Panc1 (cell line): ENCODE data around the gene PML. TPM values are rescaled to one million over a fixed set of nuclear protein-coding genes. Genes with fewer than 3 reads are reported as not detected.

Experiments used
- ATAC-seq: fragments of 200-7000 bp; cut with Tn5 transposase; 2 replicates; pipeline ENCODE4 v1.9.1; 2020; ENCODE audit warnings: mild to moderate bottlenecking, moderate library complexity
- BruUV-seq: library from RNA; stranded (reverse); fragments of 400-500 nt; replicated peaks from 2 replicates; lab custom pipeline; 2021; lab: Mats Ljungman, UMichigan
- CTCF ChIA-PET: fragments of 300-600 bp; sonication (Branson Sonifier 250); formaldehyde crosslinking; loops from one replicate; lab custom pipeline; 2022; ENCODE audit warnings: antibody characterized with exemption; lab: Charles Lee
- POLR2A ChIA-PET: fragments of 300-600 bp; sonication (Branson Sonifier 250); formaldehyde crosslinking; loops from one replicate; lab custom pipeline; 2022; ENCODE audit warnings: antibody characterized with exemption; lab: Charles Lee
- DNase-seq: peaks from one replicate; pipeline ENCODE4 v3.0.0-alpha.2; 2010; ENCODE audit warnings: low read depth, low spot score
- H3K27ac ChIP-seq: 2 replicates; pipeline ENCODE4 v1.5.1; 2011; ENCODE audit warnings: mild to moderate bottlenecking, low read length, inconsistent platforms
- H3K27me3 ChIP-seq: fragments of 200-500 bp; sonication (Bioruptor generic); 2 replicates; pipeline ENCODE4 v1.6.0; 2014; ENCODE audit warnings: low read length, inconsistent platforms; ENCODE audit not compliant: control insufficient read depth, insufficient read depth
- H3K36me3 ChIP-seq: fragments of 200-500 bp; sonication (Bioruptor generic); 2 replicates; pipeline ENCODE4 v1.5.1; 2014; ENCODE audit warnings: inconsistent platforms, mild to moderate bottlenecking, low read length, moderate library complexity; ENCODE audit not compliant: control insufficient read depth, insufficient read depth
- H3K4me1 ChIP-seq: 2 replicates; pipeline ENCODE4 v1.5.1; 2011; ENCODE audit warnings: inconsistent platforms, mild to moderate bottlenecking, low read length, moderate library complexity; ENCODE audit not compliant: control insufficient read depth, insufficient read depth
- H3K4me3 ChIP-seq, 2 experiments: 2 replicates each; pipeline ENCODE4 v1.5.1; 2011 to 2012; ENCODE audit warnings: low read depth in 2 of 2, low read length in 2 of 2, mild to moderate bottlenecking in 2 of 2, inconsistent platforms in 1 of 2, moderate library complexity in 1 of 2
- H3K9me3 ChIP-seq: fragments of 200-500 bp; sonication (Bioruptor generic); 2 replicates; pipeline ENCODE4 v1.5.1; 2014; ENCODE audit warnings: low read depth, mild to moderate bottlenecking, inconsistent platforms, low read length, moderate library complexity; ENCODE audit not compliant: control insufficient read depth, insufficient read depth
- CTCF ChIP-seq: fragments of 450-650 bp; IDR thresholded peaks from 2 replicates; pipeline ENCODE4 v1.5.1; 2017; ENCODE audit warnings: mild to moderate bottlenecking
- POLR2AphosphoS5 ChIP-seq: IDR thresholded peaks from 2 replicates; pipeline ENCODE4 v1.6.1; 2012; ENCODE audit warnings: mild to moderate bottlenecking, low read depth, low read length, moderate library complexity
- REST ChIP-seq, 2 experiments: IDR thresholded peaks; 2 replicates each; pipeline ENCODE4 v1.6.1; 2011 to 2012; ENCODE audit warnings: low read depth in 2 of 2, control low read depth in 1 of 2, low read length in 1 of 2, mild to moderate bottlenecking in 1 of 2, moderate library complexity in 1 of 2; ENCODE audit not compliant: insufficient read depth in 1 of 2
- SIN3A ChIP-seq: IDR thresholded peaks from 2 replicates; pipeline ENCODE4 v1.6.1; 2012; ENCODE audit warnings: low read depth, mild to moderate bottlenecking, low read length, moderate library complexity, borderline replicate concordance; ENCODE audit not compliant: insufficient read depth
- TCF7L2 ChIP-seq: IDR thresholded peaks from 2 replicates; pipeline ENCODE4 v1.6.1; 2011; ENCODE audit warnings: mild to moderate bottlenecking, low read depth, low read length, inconsistent platforms
- in situ Hi-C: cut with HindIII; loops from 2 replicates; pipeline ENCODE4 v1.10.0; 2016; ENCODE audit warnings: low sequenced_read_pairs, low pct_unique_long_range_greater_than_20kb
- intact Hi-C: fragments of 100-400 bp; cut with micrococcal nuclease; formaldehyde crosslinking; loops from one replicate; pipeline ENCODE4 v1.10.0; 2022; ENCODE audit not compliant: unreplicated experiment
- total RNA-seq: library from RNA; stranded (reverse); gene quantifications from one replicate; pipeline ENCODE4 v1.2.1, GENCODE V29; 2021; ENCODE audit not compliant: unreplicated experiment

The PML gene
- total RNA-seq, 1 experiment from 2014 or later = 52.2 TPM

- no TSS peak for BruUV-seq
- no peaks in the 10 kb centered on the region for H3K9me3 ChIP-seq
- ChIA-PET POLR2A (no interaction called here), CTCF (no interaction called here)
- TF ChIP-seq REST (IDR thresholded peaks at IDR 0.05; ENCODE audit: insufficient read depth in 1 of 2, low read depth in 2 of 2, low read length in 1 of 2) (no peak), SIN3A (no peak), CTCF (no peak), TCF7L2 (no peak), POLR2AphosphoS5 (no peak)
- in situ Hi-C loops (no loop called here), intact Hi-C loops (no loop called here)
- H3K4me1 ChIP-seq = 0 out of 2 replicates have a peak, but pooled peaks cover 5% of the 10 kb centered on the region
- H3K27me3 ChIP-seq = no peaks in the 10 kb centered on the region
- no peak overlapping the region for H3K4me3 ChIP-seq
- no peak for ATAC-seq
- H3K36me3 ChIP-seq = no peaks in the 10 kb centered on the region
- DNase-seq = no peak
- H3K27ac ChIP-seq = no peak overlapping the region
Measured at GRCh38 chr15:73968461-73968860, 26.1 kb upstream of the PML start.

- TF ChIP-seq SIN3A (no peak), CTCF (no peak), POLR2AphosphoS5 (no peak), REST (IDR thresholded peaks at IDR 0.05; ENCODE audit: insufficient read depth in 1 of 2, low read depth in 2 of 2, low read length in 1 of 2) (no peak), TCF7L2 (no peak)
- no peak overlapping the region for H3K4me3 ChIP-seq
- in situ Hi-C loops = no loop called here
- H3K27ac ChIP-seq = no peak overlapping the region
- intact Hi-C loops = no loop called here
- no peaks in the 10 kb centered on the region for H3K36me3 ChIP-seq
- no peak for DNase-seq
- no peak for ATAC-seq
- BruUV-seq = no TSS peak
- H3K4me1 ChIP-seq = 0 out of 2 replicates have a peak, but pooled peaks cover 5% of the 10 kb centered on the region
- ChIA-PET CTCF (interaction anchor here (0.6 to 1.4 kb wide), 2 partner anchors 18 to 728 kb away, joined by 3 to 5 read pairs; no protein-coding TSS in a partner anchor), POLR2A (interaction anchor here (0.6 kb wide), 1 partner anchor 67 kb away, joined by 4 read pairs; no protein-coding TSS in a partner anchor)
- no peaks in the 10 kb centered on the region for H3K9me3 ChIP-seq
- H3K27me3 ChIP-seq = no peaks in the 10 kb centered on the region
Measured at GRCh38 chr15:73969151-73969759, 25.3 kb upstream of the PML start.
